Nephron (organoid): ENCODE measurements around the gene PRKCH.

Experiments used
- H3K27ac Mint-ChIP-seq, 3 experiments: 2 replicates each; pipeline ENCODE4 v1.8.0; 2020; ENCODE audit warnings: mixed read lengths in 3 of 3, mild to moderate bottlenecking in 2 of 3, moderate library complexity in 1 of 3
- H3K27me3 Mint-ChIP-seq: 2 replicates; pipeline ENCODE4 v1.8.0; 2021; ENCODE audit warnings: low read depth, mild to moderate bottlenecking, moderate library complexity, mixed read lengths
- H3K36me3 Mint-ChIP-seq: 2 replicates; pipeline ENCODE4 v1.8.0; 2020; ENCODE audit warnings: low read depth, mixed read lengths
- H3K4me1 Mint-ChIP-seq: 2 replicates; pipeline ENCODE4 v1.8.0; 2020; ENCODE audit warnings: mixed read lengths
- H3K4me3 Mint-ChIP-seq, 3 experiments: 2 replicates each; pipeline ENCODE4 v1.8.0; 2020; ENCODE audit warnings: mild to moderate bottlenecking in 3 of 3, mixed read lengths in 3 of 3, moderate library complexity in 2 of 3
- H3K9me3 Mint-ChIP-seq: 2 replicates; pipeline ENCODE4 v1.8.0; 2020; ENCODE audit warnings: mixed read lengths
- CTCF ChIP-seq, 3 experiments: fragments of 200-600 bp; sonication (generic); IDR thresholded peaks; one replicate each; pipeline ENCODE4 v1.5.0; 2021; ENCODE audit warnings: antibody characterized with exemption in 3 of 3; ENCODE audit not compliant: unreplicated experiment in 3 of 3

The PRKCH gene

GRCh38 chr14:61344437-61345150 is 23.2 kb downstream of the PRKCH start:
- H3K36me3 Mint-ChIP-seq = no peaks in the 10 kb centered on the region
- no peak overlapping the region for H3K4me3 Mint-ChIP-seq
- no peaks in the 10 kb centered on the region for H3K9me3 Mint-ChIP-seq
- H3K27ac Mint-ChIP-seq = no peak overlapping the region
- H3K27me3 Mint-ChIP-seq = no peaks in the 10 kb centered on the region
- no peak for TF ChIP-seq CTCF (IDR thresholded peaks at IDR 0.05; ENCODE audit: unreplicated experiment in 3 of 3)
- no peaks in the 10 kb centered on the region for H3K4me1 Mint-ChIP-seq

- no peaks in the 10 kb centered on the region for H3K4me1 Mint-ChIP-seq
- H3K9me3 Mint-ChIP-seq = no peaks in the 10 kb centered on the region
- no peaks in the 10 kb centered on the region for H3K27me3 Mint-ChIP-seq
- H3K4me3 Mint-ChIP-seq = no peak overlapping the region
- TF ChIP-seq CTCF (IDR thresholded peaks at IDR 0.05; ENCODE audit: unreplicated experiment in 3 of 3) = no peak
- H3K27ac Mint-ChIP-seq = no peak overlapping the region
- no peaks in the 10 kb centered on the region for H3K36me3 Mint-ChIP-seq
Observed at GRCh38 chr14:61345151-61345482, 23.7 kb downstream of the PRKCH start.

- no peaks in the 10 kb centered on the region for H3K9me3 Mint-ChIP-seq
- H3K27me3 Mint-ChIP-seq = no peaks in the 10 kb centered on the region
- H3K4me1 Mint-ChIP-seq = no peaks in the 10 kb centered on the region
- no peaks in the 10 kb centered on the region for H3K36me3 Mint-ChIP-seq
- no peak for TF ChIP-seq CTCF (IDR thresholded peaks at IDR 0.05; ENCODE audit: unreplicated experiment in 3 of 3)
- H3K27ac Mint-ChIP-seq = no peak overlapping the region
- H3K4me3 Mint-ChIP-seq = no peak overlapping the region
Observed at GRCh38 chr14:61346221-61346620, 24.8 kb downstream of the PRKCH start.

- Mint-ChIP-seq H3K27ac (no peak overlapping the region), H3K27me3 (no peaks in the 10 kb centered on the region), H3K4me3 (no peak overlapping the region), H3K9me3 (no peaks in the 10 kb centered on the region), H3K36me3 (no peaks in the 10 kb centered on the region), H3K4me1 (no peaks in the 10 kb centered on the region)
- no peak for TF ChIP-seq CTCF (IDR thresholded peaks at IDR 0.05; ENCODE audit: unreplicated experiment in 3 of 3)
Observed at GRCh38 chr14:61346793-61347192, 25.4 kb downstream of the PRKCH start.

- no peak for TF ChIP-seq CTCF (IDR thresholded peaks at IDR 0.05; ENCODE audit: unreplicated experiment in 3 of 3)
- Mint-ChIP-seq H3K4me1 (no peaks in the 10 kb centered on the region), H3K27ac (no peak overlapping the region), H3K4me3 (no peak overlapping the region), H3K9me3 (no peaks in the 10 kb centered on the region), H3K27me3 (no peaks in the 10 kb centered on the region), H3K36me3 (no peaks in the 10 kb centered on the region)
Observed at GRCh38 chr14:61347826-61348443, 26.6 kb downstream of the PRKCH start.
